HUDEP-2 (cell line): ENCODE measurements around the gene CEMIP.

ENCODE experiments used
- DNase-seq, 76 experiments: peaks; one replicate each; lab custom pipeline; 2025; ENCODE audit not compliant: unreplicated experiment in 76 of 76; lab: John Stamatoyannopoulos, UW

The CEMIP gene

DNA sequence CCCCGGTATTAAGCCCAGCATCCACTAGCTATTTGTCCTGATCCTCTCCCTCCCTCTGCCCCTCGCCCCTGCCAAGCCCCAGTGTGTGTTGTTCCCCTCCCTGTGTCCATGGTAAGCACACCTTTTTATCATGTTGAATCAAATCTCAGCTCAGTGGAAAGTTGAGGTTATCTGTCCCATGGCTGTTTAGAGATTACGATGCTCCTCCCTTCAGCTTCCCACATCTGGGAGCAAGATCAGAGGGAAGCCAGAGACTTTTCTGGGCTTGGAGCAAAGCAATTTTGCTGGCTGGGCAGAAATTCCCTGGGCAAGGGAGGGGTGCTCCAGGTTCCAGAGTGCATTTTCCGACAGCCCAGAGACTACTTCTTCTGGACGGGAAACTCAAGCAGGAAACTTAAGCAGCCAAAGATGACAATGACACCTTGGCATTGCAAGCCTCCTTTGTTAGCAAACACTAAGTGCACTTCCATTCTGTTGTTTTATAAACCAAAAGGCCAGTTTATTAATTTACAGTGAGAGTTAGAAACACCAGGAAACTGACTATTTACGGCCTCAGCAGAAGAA is 105.9 kb downstream of the CEMIP start:
- no peak for DNase-seq

DNA sequence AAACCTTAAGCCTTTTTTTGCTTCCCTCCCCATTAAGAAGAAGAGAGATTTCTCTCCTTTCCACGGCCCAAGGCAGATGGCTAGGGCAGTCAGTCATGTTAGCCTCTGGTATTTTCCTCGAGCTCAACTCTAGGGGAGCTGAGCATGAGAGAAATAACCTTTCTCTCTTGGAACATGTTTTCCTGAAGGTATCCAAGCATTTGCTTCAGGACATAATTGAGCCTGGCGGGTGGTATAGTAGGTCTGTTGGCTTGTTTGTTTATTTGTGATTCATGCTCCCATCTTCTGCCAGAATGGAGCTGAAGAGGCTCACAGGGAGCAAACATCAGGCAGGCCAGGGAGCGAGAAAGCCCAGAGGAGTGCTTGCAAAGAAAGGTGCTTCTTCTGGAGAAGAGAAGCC is 108.0 kb downstream of the CEMIP start:
- DNase-seq = no peak

DNA sequence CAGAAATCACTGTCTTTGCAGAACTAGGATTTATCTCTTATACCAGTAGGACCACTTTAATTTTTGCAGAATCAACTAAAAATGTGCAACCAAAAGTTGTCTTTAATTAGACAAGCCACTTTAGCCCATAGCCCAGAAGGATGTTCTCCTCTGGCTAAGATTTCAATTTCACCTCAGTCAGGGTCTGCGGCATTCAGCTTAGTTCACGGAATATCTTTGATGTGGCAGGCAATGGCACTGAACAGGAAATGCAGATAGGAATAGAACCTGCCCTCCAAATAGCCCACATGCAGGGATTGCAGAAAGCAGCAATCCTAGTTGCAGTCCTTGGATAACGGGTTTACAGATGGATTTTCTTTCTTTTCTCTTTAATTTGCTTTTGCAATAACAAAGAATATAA is 109.7 kb downstream of the CEMIP start:
- DNase-seq = no peak

DNA sequence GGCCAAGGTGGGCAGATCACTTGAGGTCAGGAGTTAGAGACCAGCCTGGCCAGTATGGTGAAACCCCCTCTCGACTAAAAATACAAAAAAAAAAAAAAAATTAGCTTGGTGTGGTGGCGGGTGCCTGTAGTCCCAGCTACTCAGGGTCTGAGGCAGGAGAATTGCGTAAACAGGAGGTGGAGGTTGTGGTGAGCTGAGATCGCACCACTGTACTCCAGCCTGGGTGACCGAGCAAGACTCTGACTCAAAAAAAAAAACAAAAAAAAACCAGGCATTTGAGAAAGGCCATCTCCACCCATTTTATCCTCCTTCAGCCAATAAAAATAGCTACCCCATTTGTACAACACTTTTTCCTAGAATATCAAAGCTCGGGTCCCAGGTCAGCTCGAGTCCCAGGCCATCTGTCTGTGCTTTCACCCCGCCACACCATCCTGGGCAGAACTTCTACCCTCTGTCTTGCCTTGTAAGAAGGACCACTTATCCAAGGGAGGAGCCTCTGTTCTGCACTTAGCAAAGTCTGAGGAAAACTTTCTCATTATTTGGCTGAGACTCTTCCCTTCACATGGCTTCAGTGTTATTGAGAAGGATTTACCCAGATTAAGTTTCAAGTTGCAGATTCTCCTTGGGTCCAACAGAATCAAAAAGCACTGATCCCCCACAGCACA is 111.3 kb downstream of the CEMIP start:
- DNase-seq = no peak

DNA sequence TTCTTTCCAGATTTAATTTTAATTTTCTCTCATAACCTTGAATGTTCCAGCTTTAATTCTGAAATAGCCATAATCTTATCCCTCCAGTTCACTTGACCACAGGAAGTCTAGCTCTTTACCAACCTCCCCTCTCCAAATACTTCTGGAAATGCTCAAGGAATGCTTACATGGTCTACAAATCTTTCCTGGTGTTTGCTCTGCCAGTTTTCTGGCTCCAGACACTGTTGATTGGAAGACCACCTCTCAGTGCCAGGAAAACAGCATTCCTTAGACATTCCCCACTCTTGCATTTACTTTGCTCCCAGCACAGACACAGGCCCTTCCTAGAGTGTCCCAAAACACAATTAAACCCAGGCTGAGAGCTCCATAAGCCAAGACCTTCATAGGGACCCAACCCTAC is 111.8 kb downstream of the CEMIP start:
- DNase-seq = no peak

DNA sequence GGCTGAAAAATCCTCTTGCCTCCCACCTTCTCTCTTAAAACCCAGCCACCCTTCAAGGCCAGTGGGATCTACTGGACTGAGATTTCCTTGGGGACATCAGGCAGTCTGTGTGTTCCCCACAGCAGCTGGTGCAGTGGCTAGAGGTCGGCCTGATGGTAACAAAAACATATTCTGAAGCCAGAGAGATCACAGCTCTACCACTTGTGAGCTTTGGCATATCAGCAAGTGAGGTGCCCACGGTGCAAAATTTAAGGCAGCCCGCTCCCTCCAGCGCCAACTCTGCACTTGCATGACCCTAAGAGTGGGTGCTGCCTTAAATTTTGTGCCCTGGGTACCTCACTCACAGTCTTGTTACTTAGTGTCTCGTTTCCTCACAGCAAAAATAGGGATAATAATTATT is 113.2 kb downstream of the CEMIP start:
- no peak for DNase-seq

DNA sequence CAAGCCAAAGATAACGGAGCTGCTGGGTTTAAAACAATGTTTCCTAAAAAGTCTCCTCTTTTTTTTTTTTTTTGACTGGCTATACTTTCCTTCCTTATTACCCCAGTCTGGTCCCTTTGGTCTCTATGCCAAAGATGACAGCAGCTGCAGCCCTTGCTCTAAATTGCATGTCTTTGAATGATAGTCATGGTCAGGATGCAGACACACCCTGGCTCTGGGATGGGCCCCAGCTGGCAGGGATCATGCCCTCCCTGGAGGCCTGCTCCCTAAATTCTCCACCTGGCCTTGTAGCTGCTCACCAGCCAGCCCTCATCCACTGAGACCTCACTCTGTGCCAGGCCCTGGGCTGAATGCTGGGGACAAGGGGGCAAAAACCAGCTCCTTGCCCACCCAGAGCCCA is 114.6 kb downstream of the CEMIP start:
- peak in 1 of 76 experiments; percentile 1 for DNase-seq

DNA sequence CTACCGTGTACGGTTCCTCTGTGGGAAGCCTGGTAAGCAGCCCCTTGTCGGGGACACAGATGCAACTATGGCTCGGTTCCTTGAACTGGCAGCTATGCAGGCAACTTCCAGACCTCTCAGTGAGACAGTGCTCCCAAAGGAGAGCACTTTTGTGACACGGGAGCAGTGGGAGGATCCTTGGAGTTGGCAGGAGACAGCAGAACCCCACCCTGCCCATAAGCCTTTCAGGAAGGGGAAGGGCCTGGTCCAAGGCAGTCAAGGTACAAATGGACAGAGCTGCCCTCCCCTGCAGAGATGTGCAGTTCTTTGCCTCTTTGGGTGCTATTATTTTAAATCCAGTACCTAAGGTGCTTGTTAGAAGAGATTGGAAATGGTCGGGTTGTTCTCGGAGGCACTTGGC is 115.9 kb downstream of the CEMIP start:
- no peak for DNase-seq

DNA sequence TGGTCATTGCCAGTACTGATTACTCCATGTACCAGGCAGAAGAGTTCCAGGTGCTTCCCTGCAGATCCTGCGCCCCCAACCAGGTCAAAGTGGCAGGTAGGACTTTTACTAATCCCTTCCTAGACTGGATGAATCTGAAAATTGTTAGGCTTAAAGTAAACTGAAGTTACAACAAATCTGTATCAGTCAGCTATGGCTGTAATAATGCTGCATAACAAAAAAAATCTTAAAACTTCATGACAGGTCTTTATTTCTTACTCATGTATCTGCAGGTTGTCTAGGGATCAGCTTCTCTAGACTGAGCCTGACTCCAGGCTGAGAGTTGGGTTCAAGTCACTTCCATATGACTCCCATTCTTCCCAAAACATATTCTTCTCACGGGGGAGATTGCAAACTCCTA is 116.8 kb downstream of the CEMIP start:
- no peak for DNase-seq

DNA sequence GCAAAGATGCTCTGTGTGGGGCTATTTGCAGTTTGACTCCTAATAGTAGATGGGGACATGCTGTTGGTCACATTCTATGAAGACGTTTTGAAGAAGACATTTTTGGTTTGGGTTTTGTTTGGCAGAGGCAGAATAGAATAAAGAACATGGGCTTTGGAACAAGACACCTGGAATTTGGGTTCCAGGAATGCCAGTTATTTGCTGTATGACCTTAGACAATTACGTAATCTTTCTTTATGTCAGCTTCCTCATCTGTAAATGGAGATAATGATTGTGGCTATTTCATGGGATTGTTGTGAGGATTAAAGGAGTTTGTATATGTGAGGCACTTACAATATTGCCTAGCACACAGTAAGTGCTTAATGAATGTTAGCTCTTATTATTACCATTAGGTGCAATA is 118.9 kb downstream of the CEMIP start:
- no peak for DNase-seq

DNA sequence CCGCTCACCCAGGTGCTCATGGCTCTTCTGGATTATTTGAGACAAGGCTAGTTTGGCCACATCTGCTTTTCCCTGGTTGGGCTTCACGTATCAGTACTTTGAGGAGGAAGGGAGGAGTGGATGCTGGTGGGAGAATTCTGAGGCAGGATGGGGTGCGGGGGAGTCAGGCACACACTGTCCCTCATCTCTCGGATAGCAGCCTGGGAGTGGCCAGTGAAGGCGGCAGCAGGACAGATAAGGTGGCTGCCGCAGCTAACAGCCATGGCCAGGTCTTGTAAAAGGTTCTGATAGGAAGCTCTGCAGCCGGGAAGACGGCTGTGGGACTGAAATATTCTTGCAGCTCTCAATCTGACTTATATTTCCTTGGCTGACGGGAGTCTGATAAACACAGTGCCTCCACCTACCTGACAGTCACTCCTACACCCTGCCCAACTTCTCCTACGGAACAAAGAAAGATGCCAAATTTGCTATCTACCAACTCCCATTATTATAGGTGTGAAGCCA is 123.2 kb downstream of the CEMIP start:
- peak in 75 of 76 experiments; percentile 14 to 91 (median 75) for DNase-seq

DNA sequence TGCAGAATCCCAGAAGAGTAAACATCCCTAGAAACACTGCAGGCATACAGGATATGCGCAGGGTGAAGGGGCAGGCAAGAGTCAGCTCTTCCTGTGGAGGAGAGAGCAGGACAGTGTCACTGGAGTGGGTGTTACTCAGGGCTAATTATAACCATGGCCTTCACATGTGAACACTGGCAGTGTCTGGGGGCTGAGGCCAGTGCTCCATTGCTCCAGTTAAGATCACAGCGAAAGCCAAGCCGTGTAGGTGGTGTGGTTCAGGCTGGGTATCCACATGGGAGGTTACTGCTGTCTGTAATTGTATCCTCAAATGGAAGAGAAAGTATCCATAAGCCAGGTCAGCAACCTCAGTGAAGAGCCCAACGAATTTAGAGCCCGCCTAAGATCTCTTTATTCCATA is 125.8 kb downstream of the CEMIP start:
- no peak for DNase-seq

DNA sequence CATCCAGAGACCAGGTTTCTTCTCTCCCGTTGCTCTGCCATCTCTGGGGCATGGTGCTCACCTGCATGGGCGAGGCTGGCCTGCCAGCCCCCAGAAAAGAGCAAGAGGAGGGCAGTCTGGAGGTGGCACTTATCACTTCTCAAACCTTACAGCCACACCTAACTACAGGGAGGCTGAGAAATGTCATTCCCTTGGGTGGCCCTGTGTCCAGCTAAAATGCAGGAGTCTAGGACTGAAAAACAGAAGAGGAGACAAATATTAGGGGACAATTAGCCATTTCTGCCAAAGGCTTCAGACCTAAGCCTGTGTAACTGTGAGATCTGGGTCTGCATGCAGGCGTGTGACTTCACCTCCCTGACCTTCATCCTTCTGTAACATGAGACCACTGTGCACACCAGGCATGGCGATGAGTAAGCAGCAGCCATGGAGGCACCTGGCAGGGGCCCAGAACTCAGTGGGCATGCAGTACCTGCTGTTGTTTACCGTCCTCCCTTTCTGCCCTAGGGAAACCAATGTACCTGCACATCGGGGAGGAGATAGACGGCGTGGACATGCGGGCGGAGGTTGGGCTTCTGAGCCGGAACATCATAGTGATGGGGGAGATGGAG is 127.1 kb downstream of the CEMIP start:
- DNase-seq = no peak

DNA sequence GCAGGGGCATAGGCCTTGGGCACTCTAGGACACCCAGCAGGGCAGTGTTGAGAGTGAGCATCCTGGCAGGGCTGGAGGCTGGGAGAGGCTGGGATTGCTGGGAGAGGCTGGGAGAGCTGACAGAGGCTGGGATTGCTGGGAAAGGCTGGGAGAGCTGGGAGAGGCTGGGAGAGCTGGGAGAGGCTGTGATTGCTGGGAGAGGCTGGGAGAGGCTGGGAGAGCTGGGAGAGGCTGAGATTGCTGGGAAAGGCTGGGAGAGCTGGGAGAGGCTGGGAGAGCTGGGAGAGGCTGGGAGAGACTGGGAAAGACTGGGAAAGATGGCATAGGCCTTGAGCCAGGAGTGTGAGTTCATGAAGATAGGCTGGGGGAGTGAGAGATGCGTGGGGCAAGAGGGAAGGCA is 132.7 kb downstream of the CEMIP start:
- no peak for DNase-seq

DNA sequence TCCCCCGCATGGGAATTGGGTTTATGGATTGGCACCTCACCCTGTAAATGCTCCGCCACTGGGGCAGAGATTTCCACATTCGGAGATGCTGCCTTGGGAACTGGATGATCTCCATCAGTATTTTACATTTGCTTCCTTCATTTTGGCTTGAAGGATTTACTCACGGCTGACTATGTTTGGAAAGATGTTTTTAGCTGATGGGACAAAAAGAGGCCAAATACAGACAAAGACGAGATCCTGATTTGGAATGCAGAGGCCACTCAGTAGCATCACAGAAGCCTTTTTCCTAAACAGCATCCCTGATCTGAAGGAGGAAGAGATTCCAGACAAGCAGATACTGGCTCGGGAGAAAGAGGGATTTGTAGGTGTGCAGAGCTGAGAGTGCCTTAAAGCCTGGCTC is 133.5 kb downstream of the CEMIP start:
- no peak for DNase-seq

DNA sequence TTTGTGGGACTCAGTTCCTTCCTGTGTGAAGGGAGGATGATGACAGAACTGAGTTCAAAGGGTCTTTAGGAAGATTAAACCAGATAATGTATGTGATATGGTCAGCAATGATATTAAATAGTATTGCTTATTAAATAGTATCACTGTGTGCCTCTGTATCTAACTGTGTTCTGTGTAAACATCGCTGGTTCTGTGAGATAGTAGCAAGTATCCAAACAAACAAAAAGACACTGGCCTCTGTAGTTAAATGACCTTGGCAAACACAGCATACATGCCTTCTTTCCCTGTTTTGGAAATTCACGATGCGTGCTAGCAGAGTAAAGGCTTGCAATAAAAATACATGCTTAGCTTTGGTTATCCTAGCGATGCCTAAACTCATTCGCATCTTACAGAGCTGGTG is 134.4 kb downstream of the CEMIP start:
- DNase-seq = no peak

DNA sequence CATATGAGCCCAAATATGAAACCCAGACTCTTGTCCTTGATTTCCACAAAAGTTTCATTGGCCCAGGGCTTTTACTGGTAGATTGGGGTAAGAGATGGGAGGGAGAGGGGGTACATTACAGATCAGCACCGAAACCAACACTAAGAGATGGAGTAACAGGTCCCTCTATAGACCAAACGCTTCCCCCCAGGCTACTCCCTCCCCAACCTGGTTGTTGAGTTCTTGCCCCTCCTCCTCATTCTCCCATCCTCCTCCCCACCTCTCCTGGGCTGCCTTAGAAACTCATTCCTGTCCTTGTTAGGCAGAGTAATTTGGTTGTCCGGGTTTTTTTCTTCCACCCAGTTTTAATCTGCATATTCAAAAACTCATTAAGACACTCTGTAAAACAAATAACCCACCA is 136.3 kb downstream of the CEMIP start:
- peak in 3 of 76 experiments; percentile 7 to 9 (median 9) for DNase-seq

DNA sequence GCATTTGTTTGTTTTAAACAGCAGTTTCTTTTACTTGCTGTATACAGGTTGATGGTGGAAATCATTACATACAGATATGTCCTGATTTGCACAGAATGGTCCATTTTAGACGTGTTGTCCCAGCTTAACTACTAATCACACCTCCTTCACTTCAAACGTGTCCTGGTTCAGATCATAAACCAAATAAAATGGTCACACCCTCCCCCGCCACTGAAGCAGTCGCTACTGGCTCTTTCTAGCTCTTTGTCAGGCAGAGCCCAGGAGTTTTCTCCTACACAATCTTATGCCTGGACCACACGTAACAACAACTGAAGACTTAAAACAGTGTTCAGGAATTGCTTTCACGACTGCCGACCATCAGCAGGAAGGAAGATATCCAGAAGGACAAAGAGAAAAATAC is 136.9 kb downstream of the CEMIP start:
- DNase-seq = no peak

DNA sequence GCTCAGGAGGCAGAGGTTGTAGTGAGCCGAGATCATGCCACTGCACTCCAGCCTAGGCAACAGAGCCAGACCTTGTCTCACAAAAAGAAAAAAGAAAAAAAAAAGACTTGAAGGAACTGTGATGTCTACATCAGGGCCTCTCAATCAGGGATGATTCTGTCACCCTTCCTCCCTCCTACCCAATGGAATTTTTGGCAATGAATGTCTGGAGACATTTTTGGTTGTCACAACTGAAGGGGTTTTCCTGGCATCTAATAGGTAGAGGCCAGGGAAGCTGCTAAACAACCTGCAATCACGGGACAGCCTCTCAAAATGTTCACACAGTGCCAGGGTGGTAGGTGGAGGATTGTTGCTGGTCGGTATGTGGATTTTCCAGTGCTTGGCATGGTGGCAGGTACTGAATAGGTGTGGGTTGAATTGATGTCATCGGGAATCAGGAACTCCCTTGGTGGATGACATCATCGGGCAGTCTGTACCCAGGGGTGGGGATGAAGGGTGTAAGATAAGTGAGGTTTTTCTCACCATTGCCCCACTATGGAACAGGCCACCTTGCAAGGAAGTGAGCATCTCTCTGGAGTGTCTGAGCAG is 139.1 kb downstream of the CEMIP start:
- DNase-seq = no peak

DNA sequence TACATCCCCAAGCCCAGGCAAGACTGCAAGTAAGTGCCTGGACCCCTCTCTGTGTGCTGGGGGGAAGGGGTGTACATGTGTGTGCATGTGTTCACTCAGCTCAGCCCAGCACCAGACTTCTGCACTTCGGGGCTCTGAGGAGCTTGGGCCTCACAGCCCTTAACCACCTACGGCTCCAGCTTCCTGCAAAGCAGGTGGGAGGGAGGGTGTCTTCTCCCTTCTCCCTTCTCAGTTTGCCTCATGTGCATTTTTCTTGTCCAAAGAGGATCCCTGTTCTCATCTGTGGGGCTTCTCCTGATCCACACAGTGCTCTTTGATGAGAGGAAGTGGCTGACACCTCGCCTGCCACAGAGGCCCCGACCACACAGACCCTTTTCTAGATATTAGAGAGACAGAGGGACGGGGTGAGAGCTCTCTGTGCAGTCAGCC is 141.1 kb downstream of the CEMIP start:
- no peak for DNase-seq

DNA sequence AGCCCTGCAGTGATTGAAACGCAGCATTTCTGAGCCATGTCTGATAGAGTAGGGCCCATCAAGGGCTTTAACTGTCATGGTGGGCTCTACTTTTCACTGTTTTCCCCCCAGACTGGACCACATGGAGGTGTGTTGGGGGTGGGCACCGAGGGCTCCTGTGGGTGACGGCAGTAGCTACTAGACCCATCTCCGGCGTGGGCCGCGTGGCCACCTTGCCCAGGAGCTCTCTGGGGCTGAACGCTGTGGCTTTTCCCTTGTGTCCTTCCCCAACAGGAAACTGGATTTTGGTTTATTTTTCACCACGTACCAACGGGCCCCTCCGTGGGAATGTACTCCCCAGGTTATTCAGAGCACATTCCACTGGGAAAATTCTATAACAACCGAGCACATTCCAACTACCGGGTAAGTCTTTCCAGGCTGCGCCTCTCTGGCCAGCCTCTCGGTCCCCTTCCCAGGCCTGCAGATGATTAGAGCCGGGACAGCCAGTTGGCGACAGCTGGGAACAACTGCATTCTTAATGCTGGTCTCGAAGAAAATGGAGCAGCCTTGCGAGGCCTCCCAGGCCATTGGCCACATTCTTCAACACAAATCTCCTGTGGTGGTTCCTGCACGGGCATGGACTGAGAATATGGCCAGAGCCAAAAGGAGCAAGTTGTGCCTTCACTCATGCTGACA is 142.7 kb downstream of the CEMIP start:
- DNase-seq = no peak
